Natural killer cell (primary cell): ENCODE results near the gene STX16. TPM values are rescaled to one million over a fixed set of nuclear protein-coding genes. Genes with fewer than 3 reads are reported as not detected.

Source experiments
- ATAC-seq, 3 donors: fragments of 150-1000 bp in 2 of 3; fragments of 200-7000 bp in 1 of 3; cut with Tn5 transposase; 1 replicate in 1 of 3; 2 replicates in 2 of 3; pipeline ENCODE4 v1.10.0; 2021; ENCODE audit warnings: mild to moderate bottlenecking in 2 of 3, moderate library complexity in 2 of 3
- DNase-seq, 2 donors: peaks; one replicate each; pipeline versions ENCODE4 v3.0.0 to v3.0.0-alpha.2; 2013 to 2021; ENCODE audit warnings: mixed read lengths in 1 of 2
- H3K27ac ChIP-seq: one replicate; pipeline ENCODE4 v1.5.1; 2013; ENCODE audit warnings: mild to moderate bottlenecking, low read length
- H3K27me3 ChIP-seq: one replicate; pipeline ENCODE4 v1.6.1; 2013; ENCODE audit warnings: low read length; ENCODE audit not compliant: control insufficient read depth, insufficient read depth
- H3K36me3 ChIP-seq: one replicate; pipeline ENCODE4 v1.6.1; 2013; ENCODE audit warnings: low read length; ENCODE audit not compliant: control insufficient read depth, insufficient read depth
- H3K4me1 ChIP-seq: one replicate; pipeline ENCODE4 v1.6.1; 2013; ENCODE audit warnings: low read length; ENCODE audit not compliant: control insufficient read depth, insufficient read depth
- H3K4me3 ChIP-seq: one replicate; pipeline ENCODE4 v1.5.1; 2013; ENCODE audit warnings: low read length
- H3K9me3 ChIP-seq: one replicate; pipeline ENCODE4 v1.6.1; 2013; ENCODE audit warnings: low read length; ENCODE audit not compliant: control insufficient read depth, insufficient read depth
- H3K27ac Mint-ChIP-seq, 2 donors: one replicate each; pipeline ENCODE4 v1.8.0; 2022; ENCODE audit warnings: mild to moderate bottlenecking in 2 of 2, mixed read lengths in 2 of 2, moderate library complexity in 1 of 2
- H3K27me3 Mint-ChIP-seq, 2 donors: one replicate each; pipeline ENCODE4 v1.8.0; 2022; ENCODE audit warnings: low read depth in 2 of 2, mixed read lengths in 2 of 2
- H3K36me3 Mint-ChIP-seq: one replicate; pipeline ENCODE4 v1.8.0; 2022; ENCODE audit warnings: mixed read lengths
- H3K4me1 Mint-ChIP-seq, 2 donors: one replicate each; pipeline ENCODE4 v1.8.0; 2022; ENCODE audit warnings: mixed read lengths in 2 of 2
- H3K4me3 Mint-ChIP-seq: one replicate; pipeline ENCODE4 v1.8.0; 2022; ENCODE audit warnings: mild to moderate bottlenecking, moderate library complexity, mixed read lengths
- H3K9me3 Mint-ChIP-seq, 2 donors: one replicate each; pipeline ENCODE4 v1.8.0; 2022; ENCODE audit warnings: mixed read lengths in 2 of 2
- WGBS: methylation state at CpG from one replicate; pipeline ENCODE4 v1.1.7; 2013; ENCODE audit warnings: missing lambda C conversion rate; ENCODE audit not compliant: insufficient coverage; 5-methylcytosine and 5-hydroxymethylcytosine counted together
- intact Hi-C: fragments of 100-400 bp; cut with micrococcal nuclease; formaldehyde crosslinking; loops from one replicate; pipeline ENCODE4 v1.14.2; 2022
- total RNA-seq, 4 donors: library from RNA; stranded (reverse); fragments of 120-200 nt in 1 of 4; gene quantifications; one replicate each; pipeline versions ENCODE4 v1.2.3 to v1.2.4, GENCODE V29; 2013 to 2022
- TF ChIP-seq, protein P1 (sequence below): fragments of 200-600 bp; IDR thresholded peaks from one replicate; pipeline ENCODE4 v1.8.0; 2022; ENCODE audit warnings: antibody characterized with exemption

Gene STX16
- total RNA-seq, 3 donors from 2014 or later (not counting 1 experiment from before 2014, with no cell fraction given): 136 to 146 (median 143) TPM

DNA sequence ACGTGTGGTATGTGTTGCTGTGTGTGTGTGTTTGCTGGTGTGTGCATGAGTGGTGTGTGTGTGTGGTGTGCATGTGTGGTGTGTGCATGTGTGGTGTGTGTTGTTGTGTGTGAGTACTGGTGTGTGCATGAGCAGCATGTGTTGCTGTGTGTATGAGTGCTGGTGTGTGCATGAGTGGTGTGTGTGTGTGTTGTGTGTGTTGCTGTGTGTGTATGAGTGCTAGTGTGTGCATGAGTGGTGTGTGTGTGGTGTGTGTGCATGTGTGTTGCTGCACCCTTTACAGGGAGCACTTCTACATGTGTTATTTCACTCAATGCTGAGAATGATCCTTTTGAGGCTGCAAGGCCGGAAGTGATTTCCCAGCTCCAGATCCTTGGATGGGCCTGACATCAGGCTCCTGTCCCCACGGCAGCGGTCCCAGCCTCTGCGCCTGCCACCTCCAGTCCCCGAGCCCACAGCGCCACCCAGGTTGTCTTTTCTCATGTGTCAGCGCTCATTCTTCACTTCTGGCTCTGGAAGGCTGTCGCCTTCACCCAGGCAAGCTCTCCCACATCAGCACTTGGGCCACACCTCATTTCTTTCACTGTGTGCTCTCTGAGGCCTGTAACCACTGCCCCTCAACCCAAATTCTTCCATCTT lies 44.1 kb downstream of the STX16 start:
- Histone ChIP-seq H3K27ac (no peak overlapping the region), H3K4me3 (no peak overlapping the region), H3K36me3 (peaks cover 25% of the 10 kb centered on the region), H3K9me3 (no peaks in the 10 kb centered on the region), H3K27me3 (no peaks in the 10 kb centered on the region), H3K4me1 (peaks cover 22% of the 10 kb centered on the region)
- intact Hi-C loops: loop anchor here (10.0 kb wide), 1 partner anchor 460 kb away; no protein-coding TSS in a partner anchor
- no peak for DNase-seq
- no peaks in the 10 kb centered on the region for H3K9me3 Mint-ChIP-seq
- ATAC-seq: no peak
- H3K27ac Mint-ChIP-seq: no peak overlapping the region
- no peak overlapping the region for H3K4me3 Mint-ChIP-seq
- WGBS: 94% methylated on average over 9 of the region's 9 CpGs
- H3K27me3 Mint-ChIP-seq: no peaks in the 10 kb centered on the region
- H3K4me1 Mint-ChIP-seq: peaks cover 11 to 20% of the 10 kb centered on the region in 2 donors
- H3K36me3 Mint-ChIP-seq: no peaks in the 10 kb centered on the region
- TF ChIP-seq, protein P1, sequence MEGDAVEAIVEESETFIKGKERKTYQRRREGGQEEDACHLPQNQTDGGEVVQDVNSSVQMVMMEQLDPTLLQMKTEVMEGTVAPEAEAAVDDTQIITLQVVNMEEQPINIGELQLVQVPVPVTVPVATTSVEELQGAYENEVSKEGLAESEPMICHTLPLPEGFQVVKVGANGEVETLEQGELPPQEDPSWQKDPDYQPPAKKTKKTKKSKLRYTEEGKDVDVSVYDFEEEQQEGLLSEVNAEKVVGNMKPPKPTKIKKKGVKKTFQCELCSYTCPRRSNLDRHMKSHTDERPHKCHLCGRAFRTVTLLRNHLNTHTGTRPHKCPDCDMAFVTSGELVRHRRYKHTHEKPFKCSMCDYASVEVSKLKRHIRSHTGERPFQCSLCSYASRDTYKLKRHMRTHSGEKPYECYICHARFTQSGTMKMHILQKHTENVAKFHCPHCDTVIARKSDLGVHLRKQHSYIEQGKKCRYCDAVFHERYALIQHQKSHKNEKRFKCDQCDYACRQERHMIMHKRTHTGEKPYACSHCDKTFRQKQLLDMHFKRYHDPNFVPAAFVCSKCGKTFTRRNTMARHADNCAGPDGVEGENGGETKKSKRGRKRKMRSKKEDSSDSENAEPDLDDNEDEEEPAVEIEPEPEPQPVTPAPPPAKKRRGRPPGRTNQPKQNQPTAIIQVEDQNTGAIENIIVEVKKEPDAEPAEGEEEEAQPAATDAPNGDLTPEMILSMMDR: no peak

DNA sequence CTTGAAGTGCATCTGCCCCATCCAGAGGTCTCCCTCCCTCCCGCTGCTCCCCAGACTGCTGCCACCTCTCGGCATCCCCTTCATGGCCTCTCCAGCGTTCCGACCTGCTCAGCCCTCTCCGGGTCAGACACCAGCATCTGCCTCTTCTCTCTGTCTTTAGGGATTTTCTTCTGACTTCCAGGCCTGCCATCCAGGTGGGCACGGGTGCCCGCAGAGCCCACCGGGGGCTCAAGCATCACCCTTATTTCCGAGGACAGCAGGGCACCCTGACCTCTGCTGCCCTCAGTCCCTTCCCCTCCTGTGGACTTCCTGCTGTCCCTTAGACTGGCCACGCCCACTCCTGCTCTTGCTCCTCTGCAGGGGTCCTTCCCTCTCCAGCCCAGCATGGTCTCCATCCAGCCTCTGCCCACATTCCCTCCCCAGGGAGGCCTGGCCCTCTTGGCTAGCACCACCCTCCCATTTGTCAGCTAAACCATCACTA lies 44.9 kb downstream of the STX16 start:
- Mint-ChIP-seq H3K27me3 (no peaks in the 10 kb centered on the region), H3K4me3 (no peak overlapping the region), H3K9me3 (no peaks in the 10 kb centered on the region), H3K36me3 (no peaks in the 10 kb centered on the region), H3K4me1 (peaks cover 16 to 25% of the 10 kb centered on the region in 2 donors), H3K27ac (no peak overlapping the region)
- TF ChIP-seq, protein P1: no peak
- ATAC-seq (no peak), DNase-seq (no peak)
- Histone ChIP-seq H3K9me3 (no peaks in the 10 kb centered on the region), H3K4me1 (peaks cover 22% of the 10 kb centered on the region), H3K36me3 (peaks cover 25% of the 10 kb centered on the region), H3K27ac (no peak overlapping the region), H3K27me3 (no peaks in the 10 kb centered on the region), H3K4me3 (no peak overlapping the region)
- intact Hi-C loops: loop anchor here (10.0 kb wide), 1 partner anchor 461 kb away; no protein-coding TSS in a partner anchor
- 96% methylated on average over 10 of the region's 10 CpGs for WGBS

DNA sequence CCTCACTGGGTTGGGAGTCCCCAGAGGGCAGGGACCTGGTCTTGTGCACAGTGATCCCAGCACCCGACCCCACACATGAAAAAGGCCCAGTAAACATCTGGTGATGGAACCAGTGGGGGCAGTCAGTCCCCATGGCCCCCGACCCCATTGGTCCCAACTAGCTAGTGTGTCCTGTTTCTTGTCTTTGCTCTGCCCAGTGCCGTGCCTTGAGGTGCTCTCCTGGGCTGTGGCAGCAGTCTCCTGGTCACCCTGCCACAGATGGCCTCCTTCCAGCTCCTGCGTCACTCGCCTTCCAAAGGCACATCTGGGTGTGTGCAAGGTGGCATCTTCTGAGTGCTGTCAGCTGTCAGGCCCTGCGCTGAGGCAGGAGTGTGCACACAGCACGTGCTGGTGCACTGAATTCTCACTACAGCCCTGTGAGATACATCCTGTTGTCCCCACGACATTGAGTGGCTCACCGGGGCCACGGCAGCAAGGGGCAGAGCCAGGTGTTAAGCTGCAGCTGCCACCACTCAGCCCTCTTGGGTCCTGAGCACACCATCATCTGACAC lies 45.4 kb downstream of the STX16 start:
- Histone ChIP-seq H3K4me3 (no peak overlapping the region), H3K36me3 (peaks cover 25% of the 10 kb centered on the region), H3K27ac (no peak overlapping the region), H3K27me3 (no peaks in the 10 kb centered on the region), H3K4me1 (peaks cover 22% of the 10 kb centered on the region), H3K9me3 (no peaks in the 10 kb centered on the region)
- WGBS: 94% methylated on average over 10 of the region's 10 CpGs
- TF ChIP-seq, protein P1: no peak
- H3K9me3 Mint-ChIP-seq: no peaks in the 10 kb centered on the region
- H3K4me3 Mint-ChIP-seq: no peak overlapping the region
- H3K4me1 Mint-ChIP-seq: peaks cover 16 to 25% of the 10 kb centered on the region in 2 donors
- ATAC-seq (no peak), DNase-seq (no peak)
- no peaks in the 10 kb centered on the region for H3K27me3 Mint-ChIP-seq
- intact Hi-C loops: loop anchor here (10.0 kb wide), 1 partner anchor 462 kb away; no protein-coding TSS in a partner anchor
- no peak overlapping the region for H3K27ac Mint-ChIP-seq
- no peaks in the 10 kb centered on the region for H3K36me3 Mint-ChIP-seq
